Spinal cord (tissue), 10 donors: ENCODE results near the gene OAF. TPM values are rescaled to one million over a fixed set of nuclear protein-coding genes. Genes with fewer than 3 reads are reported as not detected.

Experiments used
- DNase-seq, 6 donors: peaks; one replicate each; pipeline versions ENCODE4 v3.0.0 to v3.0.0-alpha.2; 2013 to 2015; ENCODE audit warnings: low spot score in 6 of 6, low read depth in 4 of 6
- H3K27ac ChIP-seq: one replicate; pipeline ENCODE4 v1.5.1; 2013; ENCODE audit warnings: low read depth, low read length, control low read depth
- H3K27me3 ChIP-seq: one replicate; pipeline ENCODE4 v1.6.1; 2013; ENCODE audit warnings: low read length; ENCODE audit not compliant: control insufficient read depth, insufficient read depth
- H3K36me3 ChIP-seq: one replicate; pipeline ENCODE4 v1.6.1; 2013; ENCODE audit warnings: low read length; ENCODE audit not compliant: control insufficient read depth, insufficient read depth
- H3K4me1 ChIP-seq: one replicate; pipeline ENCODE4 v1.6.1; 2013; ENCODE audit warnings: low read length; ENCODE audit not compliant: control insufficient read depth, insufficient read depth
- H3K4me3 ChIP-seq: one replicate; pipeline ENCODE4 v1.5.1; 2013; ENCODE audit warnings: low read depth, low read length, control low read depth
- H3K9me3 ChIP-seq: one replicate; pipeline ENCODE4 v1.6.1; 2013; ENCODE audit warnings: low read length; ENCODE audit not compliant: control insufficient read depth, insufficient read depth
- WGBS: methylation state at CpG from one replicate; pipeline ENCODE4 v1.1.5; 2013; ENCODE audit warnings: missing lambda C conversion rate; ENCODE audit not compliant: insufficient coverage; 5-methylcytosine and 5-hydroxymethylcytosine counted together
- polyA plus RNA-seq, 2 donors: library from polyadenylated mRNA; unstranded; fragments of 120-200 nt; gene quantifications; one replicate each; pipeline ENCODE4 v1.2.1, GENCODE V29; 2013; ENCODE audit not compliant: insufficient read length in 2 of 2
- total RNA-seq, 2 donors: library from RNA; depleted of rRNA in 1 of 2; stranded (reverse); fragments of 120-200 nt in 1 of 2; fragments of >200 nt in 1 of 2; gene quantifications; one replicate each; pipeline versions ENCODE4 v1.2.3 to v1.2.4, GENCODE V29; 2013 to 2014
- donor health status: healthy.

The OAF gene
- total and polyA plus RNA-seq, 4 donors: 9.3 to 37.5 (median 18.5) TPM

DNA sequence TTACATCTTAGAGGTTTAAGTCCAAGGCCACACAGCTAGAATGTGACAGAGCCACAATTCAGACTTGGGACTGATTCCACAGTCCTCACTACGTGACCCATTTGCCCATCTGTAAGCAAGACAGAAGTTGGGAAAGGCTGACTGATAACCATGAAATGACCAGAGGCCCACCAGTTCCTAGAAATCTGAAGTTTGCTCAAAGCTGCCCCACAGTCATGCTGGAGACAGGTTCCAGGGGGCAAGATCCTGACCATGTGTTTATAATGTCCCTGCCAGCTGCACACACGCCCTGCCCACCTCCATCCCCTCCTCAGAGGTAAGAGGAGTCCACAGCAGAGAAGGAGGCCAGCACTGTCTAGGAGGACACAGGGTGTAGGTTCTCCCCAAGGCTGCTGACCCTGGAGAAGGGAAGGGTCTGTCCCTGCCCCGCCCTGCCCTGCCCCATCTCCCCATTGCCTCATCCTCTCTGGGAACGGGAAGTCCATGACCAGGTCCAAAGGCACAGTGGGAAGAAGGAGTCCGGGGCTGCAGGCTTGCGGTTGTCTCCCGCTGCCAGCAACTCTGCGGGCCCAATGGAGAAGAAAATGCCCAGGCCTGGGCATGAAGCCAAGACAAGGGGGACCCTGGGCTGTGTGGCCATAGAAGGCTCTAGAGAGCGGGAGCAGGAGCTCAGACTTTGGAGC is 11.9 kb upstream of the OAF start:
- Histone ChIP-seq H3K27ac (no peak overlapping the region), H3K4me3 (no peak overlapping the region), H3K27me3 (peaks cover 2% of the 10 kb centered on the region), H3K4me1 (peaks cover 52% of the 10 kb centered on the region), H3K9me3 (no peaks in the 10 kb centered on the region), H3K36me3 (no peaks in the 10 kb centered on the region)
- DNase-seq: peak in 2 of 6 donors; percentile 22 to 24
- 60% methylated on average over 8 of the region's 9 CpGs for WGBS

DNA sequence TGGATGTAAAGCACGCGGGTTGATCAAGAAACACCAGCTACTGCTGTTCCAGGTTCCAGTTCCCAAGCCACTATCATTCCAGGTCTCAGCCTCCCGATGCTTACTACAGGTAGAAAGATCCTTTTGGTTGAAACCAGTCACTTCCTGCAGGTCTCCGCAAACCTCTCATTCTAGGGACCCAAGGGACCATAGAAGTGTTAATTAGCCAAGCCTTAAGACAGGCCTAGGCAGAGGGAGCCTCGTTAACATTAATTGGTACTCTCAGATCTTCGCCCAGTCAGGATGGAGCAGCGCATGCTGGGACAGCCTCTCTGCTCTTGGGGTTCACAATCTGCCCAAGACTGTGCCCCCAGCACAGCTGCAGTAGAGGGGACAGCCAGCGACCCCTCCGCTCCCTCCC is 11.2 kb upstream of the OAF start:
- Histone ChIP-seq H3K4me1 (peaks cover 50% of the 10 kb centered on the region), H3K9me3 (no peaks in the 10 kb centered on the region), H3K27me3 (peaks cover 2% of the 10 kb centered on the region), H3K36me3 (no peaks in the 10 kb centered on the region), H3K27ac (no peak overlapping the region), H3K4me3 (no peak overlapping the region)
- no peak for DNase-seq
- 77% methylated on average over 5 of the region's 9 CpGs for WGBS

DNA sequence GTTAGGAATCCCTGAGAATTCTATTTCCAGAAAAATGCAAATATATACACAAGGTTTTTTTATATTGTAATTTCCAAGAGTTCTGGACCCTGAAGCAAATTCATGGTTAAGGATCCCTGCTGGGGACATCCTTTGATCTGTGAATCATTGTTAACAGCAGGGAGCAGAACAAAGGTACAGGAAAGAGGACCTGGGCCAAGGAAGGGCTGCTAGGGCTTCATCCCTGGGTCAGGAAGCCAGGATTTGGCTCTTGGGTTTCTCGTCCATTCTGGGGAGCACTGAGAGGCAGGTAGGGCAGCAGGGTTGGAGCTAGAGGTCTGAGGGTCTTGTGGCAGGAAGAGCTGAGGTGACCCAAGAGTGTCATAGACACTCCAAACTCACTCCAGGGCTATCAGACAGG is 10.2 kb upstream of the OAF start:
- peaks cover 40% of the 10 kb centered on the region for H3K4me1 ChIP-seq
- no peaks in the 10 kb centered on the region for H3K9me3 ChIP-seq
- H3K36me3 ChIP-seq: no peaks in the 10 kb centered on the region
- no peak for DNase-seq
- WGBS: 100% methylated on average over 1 of the region's 1 CpG
- no peak overlapping the region for H3K27ac ChIP-seq
- H3K4me3 ChIP-seq: no peak overlapping the region
- peaks cover 2% of the 10 kb centered on the region for H3K27me3 ChIP-seq

DNA sequence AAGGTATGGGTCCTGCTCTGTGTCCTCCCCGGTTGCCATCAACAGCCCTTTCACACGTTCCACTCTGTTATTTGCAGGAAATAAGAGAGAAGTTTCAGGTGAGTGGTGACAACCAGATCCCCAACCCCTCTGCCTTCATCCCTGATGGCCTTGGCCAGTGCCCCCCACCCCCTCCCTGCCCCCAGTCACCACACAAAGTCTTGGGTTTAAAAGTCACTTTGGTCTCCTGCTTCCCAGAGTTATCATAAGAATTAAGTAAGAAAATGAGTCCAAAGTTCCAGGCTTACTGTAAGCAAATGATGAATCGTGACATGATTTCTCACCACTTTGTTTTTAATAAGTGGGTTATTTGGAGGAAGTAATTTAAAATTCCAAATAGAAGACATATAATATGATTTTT is 9.2 kb upstream of the OAF start:
- Histone ChIP-seq H3K4me3 (no peak overlapping the region), H3K27ac (no peak overlapping the region), H3K9me3 (no peaks in the 10 kb centered on the region), H3K4me1 (peaks cover 30% of the 10 kb centered on the region), H3K36me3 (no peaks in the 10 kb centered on the region), H3K27me3 (peaks cover 4% of the 10 kb centered on the region)
- no peak for DNase-seq
- no CpG with 5 or more reads among the region's 3 CpGs for whole genome bisulfite sequencing

DNA sequence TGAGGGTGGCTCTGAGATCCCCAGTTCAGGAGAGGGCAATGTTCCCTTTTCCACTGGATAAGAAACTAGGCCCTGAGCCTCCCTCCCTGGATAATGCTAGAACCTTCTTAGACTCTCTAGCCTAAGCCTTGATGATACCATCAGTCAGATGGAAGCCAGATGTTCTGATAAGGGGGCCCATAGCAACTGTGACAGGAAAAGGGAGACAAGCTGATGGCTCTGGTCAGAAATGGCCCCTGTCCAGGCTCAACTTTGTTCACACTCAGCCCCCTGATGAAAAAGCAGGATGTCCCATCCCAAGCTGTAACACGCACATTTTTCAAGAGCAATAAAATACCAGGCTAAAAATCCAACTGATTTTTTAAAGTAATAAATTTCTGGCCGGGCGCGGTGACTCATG is 7.2 kb upstream of the OAF start:
- no peaks in the 10 kb centered on the region for H3K36me3 ChIP-seq
- WGBS: 89% methylated on average over 3 of the region's 4 CpGs
- H3K27me3 ChIP-seq: peaks cover 5% of the 10 kb centered on the region
- no peak overlapping the region for H3K27ac ChIP-seq
- no peak overlapping the region for H3K4me3 ChIP-seq
- H3K4me1 ChIP-seq: peaks cover 11% of the 10 kb centered on the region
- no peak for DNase-seq
- no peaks in the 10 kb centered on the region for H3K9me3 ChIP-seq

DNA sequence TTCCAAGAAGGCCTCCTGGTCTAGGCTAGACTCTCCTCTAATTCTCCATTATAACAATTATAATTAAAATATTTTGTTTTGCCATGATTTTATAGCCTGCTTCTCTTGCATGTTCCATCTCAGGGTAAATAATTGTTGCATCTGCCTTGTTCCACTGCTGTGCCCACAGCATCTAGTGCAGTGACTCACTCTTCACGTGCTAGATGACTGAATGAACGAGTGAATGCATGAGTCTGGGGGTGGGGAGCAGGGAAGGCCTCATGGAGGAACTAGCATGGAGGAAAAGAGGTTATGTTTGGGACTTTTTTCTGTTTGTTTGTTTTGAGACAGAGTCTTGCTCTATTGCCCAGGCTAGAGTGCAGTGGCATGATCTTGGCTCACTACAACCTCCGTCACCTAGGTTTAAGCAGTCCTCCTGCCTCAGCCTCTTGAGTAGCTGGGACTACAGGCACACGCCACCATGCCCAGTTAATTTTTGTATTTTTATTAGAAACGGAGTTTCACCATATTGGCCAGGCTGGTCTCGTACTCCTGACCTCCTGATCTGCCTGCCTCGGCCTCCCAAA is 5.2 kb upstream of the OAF start:
- Histone ChIP-seq H3K4me1 (peaks cover 14% of the 10 kb centered on the region), H3K36me3 (no peaks in the 10 kb centered on the region), H3K27ac (no peak overlapping the region), H3K4me3 (no peak overlapping the region), H3K9me3 (no peaks in the 10 kb centered on the region), H3K27me3 (peaks cover 14% of the 10 kb centered on the region)
- WGBS: 98% methylated on average over 6 of the region's 7 CpGs
- DNase-seq: no peak

DNA sequence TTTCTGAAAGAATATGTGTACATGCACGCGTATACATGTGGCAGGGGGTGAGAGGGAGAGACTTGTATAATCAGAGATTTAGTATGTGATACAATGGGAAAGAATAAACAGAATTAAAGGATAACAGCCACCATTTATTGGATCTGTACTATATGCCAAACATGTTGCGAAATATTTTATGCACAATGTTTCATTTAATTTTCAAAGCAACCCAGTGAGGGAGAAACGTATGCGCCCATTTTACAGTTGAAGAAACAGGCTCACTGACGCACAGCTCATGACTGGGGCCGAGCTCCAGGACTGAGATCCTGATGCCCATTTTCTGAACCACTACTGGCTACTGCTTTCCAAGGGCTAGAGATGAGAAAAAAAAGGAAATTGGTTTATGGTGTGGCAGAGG is 3.3 kb upstream of the OAF start:
- Histone ChIP-seq H3K36me3 (no peaks in the 10 kb centered on the region), H3K27ac (no peak overlapping the region), H3K9me3 (no peaks in the 10 kb centered on the region), H3K4me1 (peaks cover 25% of the 10 kb centered on the region), H3K4me3 (no peak overlapping the region), H3K27me3 (peaks cover 21% of the 10 kb centered on the region)
- 93% methylated on average over 6 of the region's 7 CpGs for WGBS
- no peak for DNase-seq

DNA sequence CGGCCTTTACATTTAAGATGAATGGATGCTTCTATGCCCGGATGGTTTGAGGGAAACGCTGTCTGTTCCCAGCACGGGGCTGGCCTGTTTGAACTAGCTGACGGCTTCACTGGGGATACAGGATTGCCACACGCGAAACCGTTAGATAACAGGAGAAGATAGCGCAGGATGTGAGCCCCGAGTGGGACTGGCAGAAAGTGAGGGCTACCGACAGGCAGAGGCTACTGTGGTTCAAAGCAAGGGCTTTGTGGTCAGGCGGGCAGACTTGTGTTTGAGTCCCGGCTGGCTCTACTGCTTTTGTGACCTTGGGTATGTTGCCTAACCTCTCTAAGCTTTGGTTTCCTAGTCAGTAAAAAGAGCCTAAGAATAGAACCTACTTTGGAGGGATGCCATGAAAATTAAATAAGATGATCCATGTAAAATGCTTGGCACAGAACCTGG is 2.8 kb upstream of the OAF start:
- Histone ChIP-seq H3K4me1 (peaks cover 29% of the 10 kb centered on the region), H3K36me3 (no peaks in the 10 kb centered on the region), H3K9me3 (no peaks in the 10 kb centered on the region), H3K4me3 (no peak overlapping the region), H3K27me3 (peaks cover 21% of the 10 kb centered on the region), H3K27ac (no peak overlapping the region)
- peak in 1 of 6 donors; percentile 26 for DNase-seq
- WGBS: 38% methylated on average over 13 of the region's 13 CpGs

DNA sequence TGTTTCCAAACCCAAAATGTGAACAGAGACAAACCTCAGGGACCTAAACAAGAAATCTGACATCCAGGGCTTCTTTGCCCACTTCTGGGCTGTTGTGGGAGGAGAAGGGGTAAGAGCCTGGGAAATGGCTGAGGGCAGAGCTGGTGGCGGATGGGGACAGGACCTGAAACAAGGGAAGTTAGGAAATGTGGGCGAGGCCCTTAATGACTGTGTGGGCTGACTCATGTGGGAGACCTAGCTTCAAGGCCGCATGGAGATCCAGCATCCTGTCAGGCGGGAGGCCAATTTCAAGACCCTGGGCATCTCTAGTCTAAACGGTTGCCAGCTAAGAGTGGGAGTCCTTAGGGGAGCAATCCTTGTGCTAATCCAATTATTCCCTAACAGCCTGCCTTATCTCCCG is 2.1 kb upstream of the OAF start:
- Histone ChIP-seq H3K4me3 (no peak overlapping the region), H3K27ac (no peak overlapping the region), H3K4me1 (peaks cover 30% of the 10 kb centered on the region), H3K27me3 (peaks cover 21% of the 10 kb centered on the region), H3K9me3 (no peaks in the 10 kb centered on the region), H3K36me3 (no peaks in the 10 kb centered on the region)
- WGBS: 74% methylated on average over 5 of the region's 6 CpGs
- peak in 1 of 6 donors; percentile 18 for DNase-seq
